Hippocampal formation (tissue), 2 donors: ENCODE data around the gene RHBDD3.

Experiments used
- DNase-seq, 2 donors: peaks; one replicate each; lab custom pipeline; 2025; lab: John Stamatoyannopoulos, UW

Gene RHBDD3

DNA sequence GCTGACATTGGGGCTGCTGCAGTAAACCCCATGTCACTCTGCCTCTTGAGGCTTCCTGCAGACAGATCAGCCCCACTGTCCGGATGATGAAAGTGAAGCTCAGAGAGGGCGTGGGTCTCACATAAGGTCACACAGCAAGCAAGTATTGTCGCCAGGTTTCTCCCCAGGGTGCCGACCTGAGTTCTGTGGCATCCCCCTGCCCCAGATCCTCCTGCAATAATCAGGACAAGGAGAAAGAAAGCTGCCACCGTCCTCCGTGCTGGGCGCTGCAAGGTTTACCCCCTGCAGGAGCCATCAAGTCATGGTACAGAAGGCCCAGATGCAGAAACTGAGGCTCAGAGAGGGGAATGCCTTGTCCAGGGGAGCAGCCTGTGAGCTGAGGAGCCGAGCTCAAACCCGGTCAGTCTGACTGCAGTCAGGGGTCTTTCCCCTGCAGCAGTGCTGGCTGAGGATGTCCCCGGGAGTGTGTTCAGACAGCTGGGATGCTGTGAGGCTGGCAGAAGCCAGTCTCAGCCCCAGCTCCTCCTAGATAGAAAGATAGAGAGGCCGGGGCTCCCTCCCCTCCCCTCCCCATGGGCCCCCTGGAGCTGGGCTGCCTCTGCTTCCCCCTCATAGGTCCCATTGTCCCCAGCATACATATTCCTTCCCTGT, 48.9 kb downstream of the RHBDD3 start:
- DNase-seq: no peak

GRCh38 chr22:29217827-29218757, 49.7 kb downstream of the RHBDD3 start:
- no peak for DNase-seq

GRCh38 chr22:29216873-29217666, 50.7 kb downstream of the RHBDD3 start:
- peak in 1 of 2 donors; percentile 54 for DNase-seq

- no peak for DNase-seq
Observed at GRCh38 chr22:29216011-29216872, 51.5 kb downstream of the RHBDD3 start.

DNA sequence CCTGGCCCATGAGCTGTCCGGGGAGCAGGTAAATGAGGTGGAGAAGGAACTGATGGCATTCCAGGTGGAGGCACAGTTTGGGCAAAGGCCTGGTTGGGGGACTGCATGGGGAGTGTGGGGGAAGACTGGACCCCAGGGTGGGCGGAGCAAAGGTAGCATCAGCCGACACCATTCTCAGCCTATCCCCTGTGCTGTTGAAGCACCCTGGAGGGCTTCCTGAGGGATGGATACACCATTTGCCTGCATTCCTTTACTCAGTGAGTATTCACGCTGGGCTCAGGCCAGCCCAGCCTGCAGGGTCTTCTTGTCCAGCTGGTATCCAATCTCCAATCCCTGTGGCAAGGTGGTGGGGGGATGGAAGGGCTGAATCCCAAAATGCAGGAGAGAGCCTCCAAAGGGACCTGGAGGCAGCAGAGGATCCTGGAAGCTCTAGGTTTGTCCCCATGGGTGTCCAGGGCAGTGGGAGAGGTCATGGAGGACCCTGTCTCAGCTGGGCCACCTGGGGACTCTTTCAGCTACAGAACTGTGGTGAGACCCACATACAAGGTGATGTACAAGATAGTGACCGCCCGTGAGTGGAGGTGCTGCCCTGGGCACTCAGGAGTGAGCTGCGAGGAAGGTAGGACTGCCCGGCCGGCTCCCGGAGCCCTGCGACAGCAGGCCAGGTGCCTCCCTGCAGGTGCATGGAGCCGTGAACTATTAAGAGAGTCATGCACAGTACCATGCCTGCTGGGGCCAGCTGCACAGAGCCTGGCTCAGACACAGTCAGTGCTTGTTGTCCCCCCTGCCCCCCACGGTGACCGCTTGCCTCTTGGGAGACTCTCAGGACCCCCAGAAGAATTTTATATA, 52.5 kb downstream of the RHBDD3 start:
- DNase-seq: no peak

GRCh38 chr22:29214232-29214631, 53.5 kb downstream of the RHBDD3 start:
- DNase-seq: no peak

DNA sequence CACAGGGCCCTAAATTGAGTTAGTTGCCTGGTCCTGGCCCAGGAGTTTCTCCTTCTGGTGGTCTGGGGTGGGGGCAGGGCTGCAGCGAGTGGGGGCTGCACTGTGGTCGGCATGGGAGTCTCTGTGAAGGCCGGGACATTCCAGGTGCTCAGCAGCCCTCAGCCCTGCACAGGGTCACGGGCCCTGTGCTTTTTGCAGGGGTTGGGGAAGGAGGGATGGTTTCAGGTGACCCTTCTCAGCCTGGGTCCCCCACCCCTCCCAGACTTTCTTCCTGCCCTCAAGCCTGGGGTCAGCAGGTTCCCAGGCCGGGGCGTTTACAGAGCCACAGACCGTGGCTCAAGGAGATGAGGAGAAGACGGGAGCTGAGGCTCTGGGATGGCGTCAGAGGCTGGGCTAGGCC, 54.3 kb downstream of the RHBDD3 start:
- DNase-seq: no peak

- no peak for DNase-seq
Observed at GRCh38 chr22:29212743-29213142, 55.0 kb downstream of the RHBDD3 start.

DNA sequence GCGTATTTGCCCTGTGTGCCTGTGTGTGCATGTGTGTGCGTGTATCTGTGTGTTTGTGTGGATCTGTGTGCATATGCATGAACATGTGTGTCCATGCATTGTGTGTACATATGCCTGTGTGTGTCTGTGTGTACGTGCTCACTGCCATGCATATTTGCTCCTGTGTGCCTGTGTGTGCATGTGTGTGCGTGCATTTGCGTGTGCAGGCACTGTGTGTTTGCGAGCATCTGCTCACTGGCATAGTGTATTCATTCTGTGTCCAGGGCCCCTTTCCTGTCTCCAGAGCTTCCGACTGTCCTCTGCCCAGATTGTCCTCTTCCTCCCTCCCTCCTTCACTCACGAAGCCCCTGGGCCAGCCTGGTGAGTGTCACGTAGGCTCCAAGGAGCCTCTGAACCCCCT, 56.3 kb downstream of the RHBDD3 start:
- DNase-seq: no peak

DNA sequence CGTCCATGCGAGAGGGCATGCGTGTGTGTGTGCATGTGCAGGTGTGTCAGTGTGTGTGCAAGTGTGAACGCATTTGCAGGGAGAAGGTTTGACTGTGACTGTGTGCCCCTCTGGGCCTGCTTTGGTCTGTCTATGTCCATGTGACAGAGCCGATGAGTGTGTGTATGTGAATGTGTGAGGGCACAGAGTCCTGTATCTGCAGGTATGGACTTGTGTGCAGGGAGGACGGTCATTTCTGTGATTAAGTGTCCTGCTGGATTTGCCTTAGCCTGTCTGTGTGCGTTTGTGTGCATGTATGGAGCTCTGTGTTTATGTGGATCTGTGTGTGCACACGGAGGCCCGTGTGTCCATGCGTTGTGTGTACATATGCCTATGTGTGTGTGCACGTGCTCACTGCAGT, 56.7 kb downstream of the RHBDD3 start:
- DNase-seq: no peak
